Nephron progenitor cell (in vitro differentiated cells): ENCODE results near the gene NDUFB5.

ENCODE experiments used
- DNase-seq: peaks from one replicate; pipeline ENCODE4 v3.0.0; 2021
- H3K27ac Mint-ChIP-seq: 2 replicates; pipeline ENCODE4 v1.8.0; 2021; ENCODE audit warnings: mild to moderate bottlenecking, moderate library complexity, mixed read lengths
- H3K27me3 Mint-ChIP-seq: 2 replicates; pipeline ENCODE4 v1.8.0; 2021; ENCODE audit warnings: mild to moderate bottlenecking, low read depth, mixed read lengths; ENCODE audit not compliant: poor library complexity
- H3K36me3 Mint-ChIP-seq: 2 replicates; pipeline ENCODE4 v1.8.0; 2021; ENCODE audit warnings: low read depth, mixed read lengths
- H3K4me1 Mint-ChIP-seq: 2 replicates; pipeline ENCODE4 v1.8.0; 2021; ENCODE audit warnings: mixed read lengths
- H3K4me3 Mint-ChIP-seq: 2 replicates; pipeline ENCODE4 v1.8.0; 2021; ENCODE audit warnings: mild to moderate bottlenecking, moderate library complexity, mixed read lengths
- H3K9me3 Mint-ChIP-seq: 2 replicates; pipeline ENCODE4 v1.8.0; 2021; ENCODE audit warnings: mild to moderate bottlenecking, moderate library complexity, mixed read lengths
- TF ChIP-seq, protein P1 (sequence below): fragments of 200-600 bp; sonication (generic); IDR thresholded peaks from 2 replicates; pipeline ENCODE4 v1.5.0; 2021; ENCODE audit warnings: antibody characterized with exemption

Gene NDUFB5

GRCh38 chr3:179565496-179565895, 39.1 kb upstream of the NDUFB5 start:
- Mint-ChIP-seq H3K4me1 (peaks cover 32% of the 10 kb centered on the region), H3K27ac (no peak overlapping the region), H3K9me3 (no peaks in the 10 kb centered on the region), H3K36me3 (peaks cover 11% of the 10 kb centered on the region), H3K4me3 (no peak overlapping the region), H3K27me3 (no peaks in the 10 kb centered on the region)
- TF ChIP-seq, protein P1, sequence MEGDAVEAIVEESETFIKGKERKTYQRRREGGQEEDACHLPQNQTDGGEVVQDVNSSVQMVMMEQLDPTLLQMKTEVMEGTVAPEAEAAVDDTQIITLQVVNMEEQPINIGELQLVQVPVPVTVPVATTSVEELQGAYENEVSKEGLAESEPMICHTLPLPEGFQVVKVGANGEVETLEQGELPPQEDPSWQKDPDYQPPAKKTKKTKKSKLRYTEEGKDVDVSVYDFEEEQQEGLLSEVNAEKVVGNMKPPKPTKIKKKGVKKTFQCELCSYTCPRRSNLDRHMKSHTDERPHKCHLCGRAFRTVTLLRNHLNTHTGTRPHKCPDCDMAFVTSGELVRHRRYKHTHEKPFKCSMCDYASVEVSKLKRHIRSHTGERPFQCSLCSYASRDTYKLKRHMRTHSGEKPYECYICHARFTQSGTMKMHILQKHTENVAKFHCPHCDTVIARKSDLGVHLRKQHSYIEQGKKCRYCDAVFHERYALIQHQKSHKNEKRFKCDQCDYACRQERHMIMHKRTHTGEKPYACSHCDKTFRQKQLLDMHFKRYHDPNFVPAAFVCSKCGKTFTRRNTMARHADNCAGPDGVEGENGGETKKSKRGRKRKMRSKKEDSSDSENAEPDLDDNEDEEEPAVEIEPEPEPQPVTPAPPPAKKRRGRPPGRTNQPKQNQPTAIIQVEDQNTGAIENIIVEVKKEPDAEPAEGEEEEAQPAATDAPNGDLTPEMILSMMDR: no peak
- no peak for DNase-seq

DNA sequence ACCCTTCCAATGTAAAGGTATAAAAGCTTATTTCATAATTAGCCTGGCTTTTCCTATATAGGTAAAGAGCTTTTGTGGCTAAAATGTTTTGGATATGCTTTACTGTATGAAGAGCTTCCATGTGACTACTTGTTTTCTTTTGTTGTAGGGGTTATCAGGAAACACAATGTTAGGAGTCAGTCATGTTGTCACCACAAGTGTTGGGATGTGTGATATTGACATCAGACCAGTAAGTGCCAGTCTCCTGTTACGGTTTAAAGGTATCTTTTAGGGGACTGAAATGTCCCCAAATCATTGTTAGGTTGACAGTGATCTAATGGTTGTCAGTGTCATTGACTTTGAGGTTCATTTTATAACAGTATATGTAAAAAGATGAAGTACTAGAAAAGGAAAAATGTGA, 23.6 kb upstream of the NDUFB5 start:
- Mint-ChIP-seq H3K27ac (no peak overlapping the region), H3K4me3 (no peak overlapping the region), H3K27me3 (no peaks in the 10 kb centered on the region), H3K4me1 (no peaks in the 10 kb centered on the region), H3K36me3 (peaks cover 66% of the 10 kb centered on the region), H3K9me3 (no peaks in the 10 kb centered on the region)
- TF ChIP-seq, protein P1: no peak
- DNase-seq: no peak

DNA sequence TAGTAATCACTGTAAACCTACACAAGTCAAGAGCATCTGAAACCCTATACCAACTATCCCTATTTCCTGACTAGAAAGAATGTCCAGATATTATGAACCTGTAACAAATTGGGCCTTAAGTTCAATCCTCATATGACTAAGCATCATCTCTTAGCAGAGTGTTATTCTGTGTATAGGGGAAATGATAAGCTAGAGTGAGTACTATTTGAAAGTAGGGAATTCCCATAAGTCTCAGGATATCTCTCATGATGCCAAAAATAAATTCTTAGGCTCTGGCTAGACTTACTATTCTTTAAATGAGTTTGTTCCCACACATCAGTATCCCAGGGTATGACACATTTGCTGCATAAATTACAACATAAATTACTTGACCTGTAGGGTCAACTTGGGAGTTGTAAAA, 15.5 kb upstream of the NDUFB5 start:
- H3K36me3 Mint-ChIP-seq: peaks cover 58% of the 10 kb centered on the region
- no peaks in the 10 kb centered on the region for H3K4me1 Mint-ChIP-seq
- no peak overlapping the region for H3K4me3 Mint-ChIP-seq

DNA sequence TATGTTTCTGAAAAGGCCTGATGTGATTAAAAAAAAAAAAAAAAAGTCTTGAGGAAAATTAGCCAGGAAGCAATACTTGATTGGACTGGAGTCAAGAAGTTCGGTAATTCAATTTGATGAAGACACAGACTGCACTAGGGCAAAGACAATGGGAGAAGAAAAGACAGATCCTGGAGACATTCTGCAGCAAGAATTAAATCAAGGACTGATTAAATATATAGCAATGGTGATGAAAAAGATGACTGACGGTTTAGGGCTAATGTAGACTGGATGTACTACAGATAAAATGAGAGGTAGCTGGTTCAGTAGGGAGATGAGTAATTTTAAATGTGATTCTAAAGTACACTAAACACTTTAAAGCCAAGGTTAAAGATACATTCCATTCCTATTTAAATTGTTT, 13.9 kb upstream of the NDUFB5 start:
- H3K9me3 Mint-ChIP-seq: no peaks in the 10 kb centered on the region
- no peaks in the 10 kb centered on the region for H3K4me1 Mint-ChIP-seq
- TF ChIP-seq, protein P1: no peak
- DNase-seq: no peak
- peak overlapping the region; percentile 53 for H3K27ac Mint-ChIP-seq
- no peaks in the 10 kb centered on the region for H3K27me3 Mint-ChIP-seq
- peaks cover 64% of the 10 kb centered on the region for H3K36me3 Mint-ChIP-seq
- H3K4me3 Mint-ChIP-seq: no peak overlapping the region

More for the DNA sequence above, 15.5 kb upstream of the NDUFB5 start:
- Mint-ChIP-seq H3K9me3 (no peaks in the 10 kb centered on the region), H3K27me3 (no peaks in the 10 kb centered on the region), H3K27ac (no peak overlapping the region)
- DNase-seq: no peak
- TF ChIP-seq, protein P1: no peak

DNA sequence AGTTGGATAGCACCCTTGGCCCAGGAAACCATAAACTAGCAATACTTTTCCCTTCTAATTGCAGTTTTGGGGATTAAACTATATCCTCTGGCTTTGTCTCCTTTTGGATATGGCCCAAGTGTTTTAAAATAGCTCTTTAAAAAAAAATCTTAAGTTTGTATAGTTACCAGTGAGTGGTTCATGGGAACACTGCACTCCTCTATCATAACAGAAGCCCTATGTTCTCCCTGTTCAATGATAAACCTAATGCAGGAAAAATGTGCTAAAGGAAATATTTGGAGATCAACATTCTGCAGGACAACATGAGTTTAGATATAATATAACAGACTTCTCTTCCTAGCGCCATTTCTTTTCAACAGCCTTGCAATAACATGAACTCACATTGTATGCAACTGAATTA, 13.3 kb upstream of the NDUFB5 start:
- Mint-ChIP-seq H3K27ac (no peak overlapping the region), H3K4me1 (no peaks in the 10 kb centered on the region), H3K9me3 (no peaks in the 10 kb centered on the region), H3K36me3 (peaks cover 66% of the 10 kb centered on the region), H3K27me3 (no peaks in the 10 kb centered on the region), H3K4me3 (no peak overlapping the region)
- no peak for DNase-seq
- TF ChIP-seq, protein P1: no peak

DNA sequence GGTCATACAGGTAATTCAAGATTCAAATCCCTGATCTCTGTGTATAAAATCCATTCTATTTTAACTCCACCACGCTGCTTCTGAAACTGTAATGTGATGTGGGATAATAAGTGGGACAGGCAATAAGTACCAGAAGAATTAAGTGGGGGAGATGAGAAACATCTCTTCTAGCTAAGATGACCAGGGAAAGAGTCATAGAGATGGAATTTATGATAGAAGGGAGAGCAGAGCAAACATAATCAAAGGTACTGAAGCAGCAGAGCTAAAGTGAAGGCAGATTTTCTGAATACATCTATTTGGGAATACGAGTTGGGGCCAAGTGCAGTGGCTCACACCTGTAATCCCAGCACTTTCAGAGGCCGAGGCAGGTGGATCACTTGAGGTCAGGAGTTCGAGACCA, 5.1 kb upstream of the NDUFB5 start:
- TF ChIP-seq, protein P1: no peak
- H3K27ac Mint-ChIP-seq: no peak overlapping the region
- peaks cover 15% of the 10 kb centered on the region for H3K4me1 Mint-ChIP-seq
- no peak overlapping the region for H3K4me3 Mint-ChIP-seq
- H3K36me3 Mint-ChIP-seq: peaks cover 61% of the 10 kb centered on the region
- no peak for DNase-seq
- no peaks in the 10 kb centered on the region for H3K9me3 Mint-ChIP-seq
- peaks cover 3% of the 10 kb centered on the region for H3K27me3 Mint-ChIP-seq
